Neutrophil (primary cell): ENCODE results near the gene PCNX1.
A peak's percentile ranks its signal among the peaks of the same experiment; 100 is the strongest.

Source experiments
- H3K27ac ChIP-seq: fragments of 200-600 bp; sonication (generic); 2 replicates; pipeline ENCODE4 v1.5.1; 2016; ENCODE audit warnings: mild to moderate bottlenecking, moderate library complexity
- H3K27me3 ChIP-seq: fragments of 200-600 bp; sonication (generic); 2 replicates; pipeline ENCODE4 v1.6.0; 2016; ENCODE audit warnings: mild to moderate bottlenecking
- H3K36me3 ChIP-seq: fragments of 200-600 bp; sonication (generic); 2 replicates; pipeline ENCODE4 v1.5.1; 2017
- H3K4me1 ChIP-seq, 2 experiments: fragments of 200-600 bp in 1 of 2; sonication (generic) in 1 of 2; 1 replicate in 1 of 2; 2 replicates in 1 of 2; pipeline versions ENCODE4 v1.5.1 to v1.6.1; 2013 to 2016; ENCODE audit warnings: low read depth in 1 of 2, low read length in 1 of 2, mild to moderate bottlenecking in 1 of 2, moderate library complexity in 1 of 2; ENCODE audit not compliant: control insufficient read depth in 1 of 2, insufficient read depth in 1 of 2
- H3K4me3 ChIP-seq, 2 experiments: fragments of 200-600 bp in 1 of 2; sonication (generic) in 1 of 2; 1 replicate in 1 of 2; 2 replicates in 1 of 2; pipeline ENCODE4 v1.5.1; 2013 to 2016; ENCODE audit warnings: low read depth in 1 of 2, low read length in 1 of 2, mild to moderate bottlenecking in 1 of 2, moderate library complexity in 1 of 2
- H3K9me3 ChIP-seq: fragments of 200-600 bp; sonication (generic); 2 replicates; pipeline ENCODE4 v1.5.1; 2016
- CTCF ChIP-seq: fragments of 200-600 bp; sonication (generic); IDR thresholded peaks from 2 replicates; pipeline ENCODE4 v1.5.1; 2016; ENCODE audit warnings: antibody characterized with exemption

PCNX1 gene

GRCh38 chr14:70915415-70915814, 8.2 kb downstream of the PCNX1 start:
- Histone ChIP-seq H3K27ac (peak overlapping the region; percentile 65), H3K9me3 (no peaks in the 10 kb centered on the region), H3K4me1 (peaks cover 56 to 82% of the 10 kb centered on the region in 2 experiments), H3K36me3 (peaks cover 7% of the 10 kb centered on the region), H3K27me3 (no peaks in the 10 kb centered on the region), H3K4me3 (no peak overlapping the region)
- no peak for TF ChIP-seq CTCF

- peaks cover 51 to 82% of the 10 kb centered on the region in 2 experiments for H3K4me1 ChIP-seq
- no peaks in the 10 kb centered on the region for H3K9me3 ChIP-seq
- peaks cover 7% of the 10 kb centered on the region for H3K36me3 ChIP-seq
- H3K27ac ChIP-seq: peak overlapping the region; percentile 65
- H3K27me3 ChIP-seq: no peaks in the 10 kb centered on the region
- no peak for TF ChIP-seq CTCF
- no peak overlapping the region for H3K4me3 ChIP-seq
Measured at GRCh38 chr14:70916300-70916699, 9.0 kb downstream of the PCNX1 start.

GRCh38 chr14:70916799-70917198, 9.5 kb downstream of the PCNX1 start:
- H3K27ac ChIP-seq: peak overlapping the region; percentile 65
- peaks cover 46 to 82% of the 10 kb centered on the region in 2 experiments for H3K4me1 ChIP-seq
- TF ChIP-seq CTCF: no peak
- no peaks in the 10 kb centered on the region for H3K9me3 ChIP-seq
- no peak overlapping the region for H3K4me3 ChIP-seq
- H3K36me3 ChIP-seq: peaks cover 7% of the 10 kb centered on the region
- H3K27me3 ChIP-seq: no peaks in the 10 kb centered on the region

- H3K36me3 ChIP-seq: peaks cover 7% of the 10 kb centered on the region
- no peaks in the 10 kb centered on the region for H3K27me3 ChIP-seq
- TF ChIP-seq CTCF: no peak
- no peaks in the 10 kb centered on the region for H3K9me3 ChIP-seq
- no peak overlapping the region for H3K4me3 ChIP-seq
- peaks cover 37 to 79% of the 10 kb centered on the region in 2 experiments for H3K4me1 ChIP-seq
- H3K27ac ChIP-seq: peak overlapping the region; percentile 65
Measured at GRCh38 chr14:70917633-70918032, 10.4 kb downstream of the PCNX1 start.

GRCh38 chr14:70919774-70920173, 12.5 kb downstream of the PCNX1 start:
- H3K4me3 ChIP-seq: no peak overlapping the region
- H3K27me3 ChIP-seq: no peaks in the 10 kb centered on the region
- no peaks in the 10 kb centered on the region for H3K9me3 ChIP-seq
- H3K27ac ChIP-seq: peak overlapping the region; percentile 58
- H3K36me3 ChIP-seq: peaks cover 7% of the 10 kb centered on the region
- TF ChIP-seq CTCF: no peak
- peaks cover 35 to 70% of the 10 kb centered on the region in 2 experiments for H3K4me1 ChIP-seq

- Histone ChIP-seq H3K27ac (peak overlapping the region; percentile 58), H3K4me1 (peaks cover 35 to 62% of the 10 kb centered on the region in 2 experiments), H3K9me3 (no peaks in the 10 kb centered on the region), H3K36me3 (peaks cover 7% of the 10 kb centered on the region), H3K27me3 (no peaks in the 10 kb centered on the region), H3K4me3 (no peak overlapping the region)
- no peak for TF ChIP-seq CTCF
Measured at GRCh38 chr14:70920608-70921007, 13.3 kb downstream of the PCNX1 start.
